Stimulated activated CD4-positive, alpha-beta T cell treated with anti-CD3 and anti-CD28 coated beads, Interleukin-1b, Interleukin-23, amount 100 ng/mL, for 48 hours (primary cell): ENCODE data around the gene MSANTD1.

Experiments used
- DNase-seq: peaks from one replicate; pipeline ENCODE4 v3.0.0-alpha.2; 2020

MSANTD1 gene

DNA sequence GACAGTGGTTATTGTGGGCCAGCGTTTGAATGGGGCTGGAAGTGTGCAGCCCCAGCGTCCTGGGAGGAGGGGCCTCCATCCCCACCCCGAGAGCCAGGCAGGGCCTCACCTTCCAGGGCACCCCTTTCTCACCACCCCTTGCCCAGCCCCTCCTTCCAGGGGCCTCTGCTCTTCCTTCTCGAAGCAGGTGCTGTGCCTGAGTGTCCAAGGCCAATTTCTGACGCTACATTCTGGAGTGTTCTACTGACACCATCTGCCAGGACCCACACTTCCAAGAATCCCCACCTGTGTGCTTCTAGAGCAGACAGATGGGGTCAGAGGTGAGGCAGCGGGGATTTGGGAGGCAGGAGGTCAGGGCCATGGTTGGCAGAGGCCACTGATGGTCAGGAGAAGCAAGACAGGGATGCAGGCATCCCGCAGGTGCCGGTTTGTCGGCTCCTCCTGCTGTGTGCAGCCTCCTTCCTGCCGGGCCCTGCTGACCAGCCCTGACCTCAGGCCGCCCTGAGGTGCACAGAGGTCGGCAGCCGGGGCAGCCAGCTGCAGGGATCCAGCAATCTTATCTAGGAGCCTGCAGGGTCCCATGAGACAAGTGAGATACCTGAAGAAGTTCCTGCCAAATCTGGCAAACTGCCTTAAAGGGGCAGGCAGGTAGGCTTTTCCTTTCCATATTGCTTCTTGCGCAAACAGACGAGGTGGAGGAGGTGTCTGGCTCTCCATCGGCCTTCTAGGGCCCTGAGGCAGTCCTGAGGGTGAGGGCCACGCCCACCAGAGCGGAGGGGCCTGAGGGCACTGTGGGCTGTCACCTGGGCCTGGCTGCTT, 18.8 kb downstream of the MSANTD1 start:
- no peak for DNase-seq

DNA sequence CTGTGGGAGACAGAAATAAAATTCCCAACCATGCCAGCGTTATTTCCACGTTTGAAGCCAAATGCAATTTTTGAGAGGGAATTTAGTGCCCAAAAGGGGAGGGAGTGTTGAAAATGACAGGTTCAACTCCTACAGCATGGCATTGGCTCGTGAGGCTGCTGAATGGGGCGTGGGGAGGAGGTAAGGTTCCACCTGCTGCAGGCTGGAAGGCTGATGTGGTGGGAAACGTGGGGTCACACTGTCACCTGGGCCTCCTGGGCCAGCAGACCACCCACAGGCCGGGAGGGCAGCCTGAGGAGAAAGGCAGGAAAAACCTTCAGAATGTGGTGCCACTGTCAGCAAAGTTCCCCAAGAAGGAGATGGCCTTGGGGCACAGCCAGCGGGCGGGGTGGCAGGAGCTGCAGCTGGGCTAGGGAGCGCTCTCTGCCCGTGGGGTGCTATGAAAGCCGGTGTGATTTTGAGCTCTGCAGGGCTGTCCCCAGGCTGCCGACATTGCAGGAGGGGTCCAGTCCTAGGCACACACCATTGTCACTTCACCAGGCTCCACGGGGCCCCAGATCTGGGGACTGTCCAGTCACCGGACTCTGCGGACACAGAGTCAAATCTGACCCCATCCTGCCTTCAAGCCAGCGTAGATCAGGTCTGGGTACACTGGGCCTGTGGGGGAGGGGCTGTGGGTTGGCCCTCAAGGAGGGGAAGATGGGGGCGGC, 19.6 kb downstream of the MSANTD1 start:
- DNase-seq = no peak

DNA sequence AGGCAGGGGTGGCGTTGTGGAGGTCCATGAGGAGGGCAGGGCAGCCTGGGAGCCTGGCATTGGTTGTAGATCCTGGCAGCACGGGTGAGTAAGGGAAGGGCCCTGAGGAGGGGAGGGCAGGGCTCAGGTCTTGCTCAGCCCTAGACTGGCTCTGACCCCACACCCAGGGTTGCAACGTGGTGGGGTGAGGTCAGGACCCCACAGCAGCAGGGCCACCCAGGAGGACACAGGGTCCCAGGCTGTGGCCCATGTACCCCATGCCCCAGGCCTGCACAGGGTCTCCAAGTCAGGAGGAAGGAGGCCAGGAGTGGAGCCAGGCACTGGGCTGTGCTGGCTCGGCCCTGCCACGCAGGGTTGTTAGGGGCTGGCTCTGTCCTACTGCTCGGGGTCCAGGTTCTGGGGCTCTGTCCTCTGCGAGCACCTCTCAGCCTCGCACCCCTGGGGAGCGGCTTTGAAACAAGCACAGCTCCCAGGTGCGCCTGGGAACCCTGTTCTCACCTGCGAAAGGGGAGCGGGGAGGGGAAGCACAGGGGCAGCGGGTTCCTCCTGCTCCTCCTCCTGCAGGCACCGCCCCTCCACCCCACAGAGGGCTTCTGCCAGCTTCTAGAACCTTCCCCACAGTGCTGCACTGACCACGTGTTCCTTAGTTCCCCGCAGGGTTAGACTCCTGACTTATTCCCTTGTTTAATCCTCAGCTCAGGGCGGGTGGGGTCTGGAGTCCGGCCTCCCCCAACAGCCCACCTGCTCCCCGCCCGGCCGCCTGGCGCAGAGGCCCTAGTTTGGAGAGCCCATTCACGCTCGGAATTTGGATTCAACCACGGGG, 20.4 kb downstream of the MSANTD1 start:
- no peak for DNase-seq

DNA sequence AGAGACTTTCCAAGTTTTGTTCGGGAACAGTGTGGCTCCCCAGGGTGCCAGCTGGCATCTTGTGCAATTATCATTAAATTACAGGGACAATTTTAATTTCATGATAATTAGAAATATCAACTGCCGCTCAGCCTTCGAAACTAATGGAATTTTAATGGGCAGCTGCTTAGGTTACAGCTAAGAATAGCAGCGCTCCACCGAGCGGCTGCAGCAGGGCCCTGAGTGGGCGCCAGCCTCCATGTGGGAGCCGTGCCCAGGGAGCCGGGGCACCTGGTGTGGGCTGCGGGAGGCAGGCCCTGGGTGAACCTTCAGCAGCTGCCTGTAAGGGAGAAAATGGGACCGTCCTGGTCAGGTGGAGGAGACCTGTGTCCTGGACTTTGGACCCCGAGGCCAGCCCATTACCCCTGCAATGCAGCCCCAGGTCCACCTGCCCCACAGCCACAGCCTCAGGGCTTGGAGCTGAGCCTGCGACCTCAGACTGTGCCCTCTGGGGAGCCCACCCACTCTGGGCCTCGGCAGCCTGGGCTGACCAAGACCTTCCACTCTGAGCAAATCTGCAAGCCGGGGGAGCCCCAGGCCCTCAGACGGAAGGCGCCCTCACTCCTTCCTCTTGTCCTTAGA, 21.1 kb downstream of the MSANTD1 start:
- DNase-seq = no peak

DNA sequence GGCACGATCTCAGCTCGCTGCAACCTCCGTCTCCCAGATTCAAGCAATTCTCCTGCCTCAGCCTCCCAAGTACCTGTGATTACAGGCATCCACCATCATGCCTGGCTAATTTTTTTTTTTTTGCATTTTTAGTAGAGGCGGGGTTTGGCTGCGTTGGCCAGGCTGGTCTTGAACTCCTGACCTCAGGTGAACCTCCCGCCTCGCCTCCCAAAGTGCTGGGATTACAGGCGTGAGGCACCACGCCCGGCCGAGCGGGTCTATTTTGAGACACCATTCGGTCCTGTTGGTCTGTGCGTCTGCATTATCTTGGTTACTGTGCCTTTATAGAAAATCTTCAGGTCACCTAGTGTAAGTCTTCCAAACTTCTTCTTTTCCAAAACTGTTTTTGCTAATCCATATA, 22.2 kb downstream of the MSANTD1 start:
- no peak for DNase-seq

DNA sequence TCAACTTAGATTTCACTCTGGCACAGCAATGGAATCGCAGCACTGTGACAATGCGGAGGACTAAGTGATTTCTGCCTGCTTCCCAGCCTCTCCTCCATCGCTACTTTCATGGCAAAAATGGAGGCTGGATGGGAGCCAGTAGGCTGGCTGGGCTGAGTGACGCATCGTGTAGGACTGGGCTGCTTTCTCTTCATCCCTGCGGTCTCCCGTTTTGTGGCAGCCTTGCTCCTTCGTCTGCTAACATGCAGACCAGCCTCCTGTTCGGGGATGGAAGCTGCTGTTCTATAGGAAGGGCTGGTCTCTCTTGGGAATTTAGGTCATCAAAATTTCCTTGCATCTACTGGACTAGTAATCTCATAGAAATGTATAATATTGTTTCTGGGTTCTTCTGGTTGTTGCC, 28.0 kb downstream of the MSANTD1 start:
- DNase-seq = no peak

DNA sequence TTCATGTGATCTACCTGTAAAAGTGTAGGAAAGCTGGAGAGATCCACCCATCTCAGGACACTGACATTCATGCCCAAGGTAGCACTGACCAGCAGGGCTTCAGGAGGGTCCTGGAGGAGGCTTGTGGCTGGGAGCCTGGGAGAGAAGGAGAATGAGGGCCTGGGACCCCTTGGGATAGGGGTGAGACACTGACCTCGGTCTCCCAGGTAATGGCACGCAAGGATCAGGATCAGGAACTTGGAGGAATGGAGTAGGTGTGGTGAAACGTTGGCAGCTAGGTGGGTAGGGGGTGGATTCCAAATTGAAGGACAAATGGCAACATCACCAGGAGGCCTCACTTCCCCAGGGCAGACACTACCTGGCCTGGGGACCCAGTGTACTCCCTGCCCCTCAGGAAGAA, 31.5 kb downstream of the MSANTD1 start:
- DNase-seq = no peak

DNA sequence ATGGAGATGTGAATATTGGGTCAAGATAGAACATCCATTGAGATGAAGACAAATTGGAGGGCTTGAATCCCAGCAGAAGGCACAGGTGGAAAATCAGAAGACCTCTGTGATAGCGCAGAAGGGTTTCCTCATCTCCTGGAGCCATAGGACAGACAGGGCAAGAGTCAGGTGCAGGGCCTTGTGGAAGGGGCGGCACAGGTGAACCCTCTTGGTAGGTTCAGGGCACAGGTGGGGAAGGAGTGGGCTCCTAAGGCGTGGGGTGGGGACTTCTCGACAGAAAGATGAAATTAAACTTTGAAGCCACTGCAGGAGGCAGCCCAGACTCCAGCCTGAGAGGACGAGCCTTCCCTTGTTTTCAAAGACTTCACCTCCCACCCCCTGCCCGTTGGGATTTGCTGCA, 34.5 kb downstream of the MSANTD1 start:
- no peak for DNase-seq

DNA sequence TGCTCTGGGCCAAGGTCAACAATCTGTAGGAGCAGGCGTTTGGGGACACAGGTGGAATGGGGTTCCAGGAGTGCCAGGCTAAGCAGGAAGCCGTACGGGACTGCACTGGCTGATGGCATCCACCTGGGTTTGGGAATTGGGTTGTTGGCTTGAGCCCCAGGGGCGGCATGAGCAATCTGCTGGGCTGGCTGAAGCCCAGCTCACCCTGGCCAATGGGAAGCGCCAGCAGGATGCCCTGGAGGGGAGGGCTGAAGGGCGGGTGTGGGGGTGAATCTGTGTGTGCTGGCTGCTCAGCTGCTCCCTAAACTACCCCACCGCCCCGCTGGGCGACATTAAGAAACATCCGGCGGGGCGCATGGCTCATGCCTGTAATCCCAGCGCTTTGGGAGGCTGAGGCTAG, 35.0 kb downstream of the MSANTD1 start:
- no peak for DNase-seq

DNA sequence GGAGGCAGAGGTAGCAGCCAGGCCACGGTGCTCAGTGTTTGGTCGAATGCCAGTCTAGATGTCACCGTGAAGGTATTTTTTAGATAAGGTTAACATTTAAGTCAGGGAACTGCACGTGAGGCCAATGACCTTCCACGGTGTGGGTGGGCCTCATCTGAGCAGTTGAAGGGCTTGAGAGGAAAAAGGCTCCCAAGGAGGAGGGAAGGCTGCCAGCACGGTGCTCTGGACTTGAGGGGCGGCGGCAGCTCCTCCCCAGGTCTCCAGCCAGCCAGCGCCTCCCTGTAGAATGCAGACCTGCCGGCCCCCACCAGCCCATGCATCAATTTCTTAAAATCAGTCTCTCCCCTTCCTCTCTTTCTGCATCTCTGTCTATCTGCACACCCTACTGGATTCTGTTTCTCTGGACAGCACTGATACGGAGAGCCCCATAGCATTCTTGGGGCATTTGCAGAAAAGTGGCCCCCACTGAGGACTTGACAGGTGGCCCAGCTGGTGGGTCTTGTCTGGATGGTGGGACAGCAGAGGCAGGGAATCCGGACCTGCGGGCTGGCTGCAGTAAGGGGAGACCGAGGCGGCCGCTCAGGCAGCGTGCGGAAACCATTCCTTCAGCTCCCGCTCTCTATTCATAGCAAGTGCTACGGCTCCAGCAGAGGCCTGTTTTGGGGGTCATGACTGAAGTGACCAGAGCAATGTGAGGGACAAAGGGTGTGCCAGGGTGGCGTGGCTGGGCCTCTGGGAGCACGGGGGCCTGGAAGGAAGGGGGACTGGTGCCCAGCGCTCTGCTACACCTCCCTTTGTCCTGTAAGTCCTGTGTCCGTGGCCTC, 36.0 kb downstream of the MSANTD1 start:
- no peak for DNase-seq

DNA sequence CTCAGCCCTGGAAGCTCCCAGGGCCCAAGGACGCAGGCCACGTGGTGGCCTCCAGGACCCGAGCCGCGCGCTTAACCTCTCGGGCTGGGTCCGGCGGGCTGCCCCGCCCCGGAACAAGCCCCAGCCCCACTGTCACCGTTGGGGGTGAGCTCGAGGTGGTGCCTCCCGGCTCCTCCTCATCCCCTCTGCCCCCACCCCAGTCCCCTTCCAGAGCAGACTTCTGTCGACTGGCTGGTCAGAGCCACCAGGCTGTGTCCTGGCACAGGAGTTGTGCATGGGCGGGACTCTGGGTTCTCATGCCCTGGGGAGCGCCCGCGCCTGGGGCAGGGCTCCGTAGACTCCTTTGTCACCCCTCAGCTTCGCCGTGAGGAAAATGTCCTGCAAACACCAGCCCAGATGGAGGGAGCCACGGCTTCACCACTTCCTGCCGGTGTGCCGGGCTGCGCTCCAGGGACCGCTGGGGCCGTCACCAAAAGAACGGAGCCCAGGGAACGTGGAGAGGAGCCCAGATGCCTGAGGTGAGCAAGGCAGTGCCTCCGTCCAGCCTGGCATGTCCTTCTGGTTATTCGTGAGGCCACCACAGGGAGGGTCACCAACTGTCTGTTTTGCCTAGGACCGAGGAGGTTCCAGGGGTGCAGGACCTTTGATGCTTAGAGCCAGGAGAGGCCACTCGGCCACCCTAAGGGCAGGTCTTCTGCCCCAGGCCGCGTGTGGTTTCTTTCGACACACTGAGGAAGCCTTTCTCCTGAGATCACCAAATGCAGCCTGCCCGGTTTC, 36.8 kb downstream of the MSANTD1 start:
- DNase-seq = no peak

DNA sequence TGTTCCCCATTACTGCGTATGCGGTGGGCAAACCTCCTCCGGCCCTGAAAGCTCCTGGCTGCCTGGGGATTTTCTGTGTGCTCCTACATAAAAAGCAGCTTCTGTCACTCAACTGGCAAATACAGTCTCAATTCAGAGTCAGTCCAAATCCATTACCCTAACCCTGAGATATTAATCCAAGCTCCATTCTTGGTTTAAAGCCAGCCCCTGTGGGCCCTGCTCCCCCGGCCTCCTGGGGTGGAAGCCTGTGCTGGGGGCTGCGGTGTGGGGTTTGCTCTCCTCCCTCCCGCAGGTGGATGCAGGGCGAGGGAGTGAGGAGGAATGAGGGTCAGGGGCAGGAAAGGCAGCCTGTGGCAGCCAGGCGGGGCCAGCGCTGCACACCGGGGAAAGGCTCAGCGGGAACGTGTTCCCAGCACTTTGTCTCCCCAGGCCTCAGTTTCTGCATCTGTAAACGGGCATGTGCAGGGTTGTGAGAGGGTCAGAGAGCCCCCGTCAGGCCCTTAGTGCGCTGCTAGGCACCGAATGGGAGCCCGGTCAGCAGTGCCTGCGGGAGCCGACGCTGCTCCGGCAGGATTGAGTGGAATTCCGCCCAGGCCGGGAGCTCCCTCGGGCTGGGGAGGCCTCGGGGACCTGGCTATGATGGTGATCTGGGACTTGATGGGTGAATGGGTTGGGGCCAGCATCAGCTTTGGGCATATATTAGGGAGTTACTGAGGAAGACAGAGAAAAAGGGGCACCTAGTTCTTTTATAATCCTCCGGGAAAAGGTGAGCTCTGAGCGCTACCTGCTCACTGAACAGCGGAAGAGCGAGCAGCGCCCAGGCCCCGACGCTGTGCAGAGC, 37.6 kb downstream of the MSANTD1 start:
- DNase-seq = no peak

DNA sequence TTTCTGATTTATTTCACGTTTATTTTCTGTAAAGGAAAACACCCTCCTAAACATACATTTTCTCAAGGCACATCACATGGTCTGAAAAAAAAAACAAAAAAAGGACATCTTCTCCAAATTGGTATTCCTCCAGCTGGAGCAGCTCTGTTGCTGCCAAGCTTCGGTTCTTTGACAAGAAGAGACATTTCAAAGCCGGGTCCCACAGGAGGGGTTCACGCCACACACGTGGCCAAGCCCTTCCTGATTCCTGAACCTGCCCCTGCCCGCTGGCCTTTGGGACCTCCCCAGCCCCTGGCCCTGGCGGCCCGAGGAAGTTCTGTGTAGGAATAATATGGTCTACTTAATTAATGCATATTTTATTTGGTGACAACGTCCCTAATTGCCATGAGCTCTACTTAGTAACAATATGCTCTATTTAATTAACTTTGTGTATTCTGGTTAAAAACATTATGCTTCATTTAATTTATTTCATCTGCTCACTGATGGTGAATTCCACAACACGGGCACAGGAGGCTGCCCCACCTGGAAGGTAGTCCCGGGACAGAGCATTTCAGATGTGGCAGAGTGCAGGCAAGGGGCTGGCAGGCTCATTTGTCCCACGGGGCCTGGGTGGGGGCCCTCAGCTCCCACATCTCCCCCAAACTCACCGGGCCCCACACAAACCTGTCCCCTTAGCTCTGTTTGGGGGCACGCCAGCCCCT, 38.5 kb downstream of the MSANTD1 start:
- DNase-seq = no peak

DNA sequence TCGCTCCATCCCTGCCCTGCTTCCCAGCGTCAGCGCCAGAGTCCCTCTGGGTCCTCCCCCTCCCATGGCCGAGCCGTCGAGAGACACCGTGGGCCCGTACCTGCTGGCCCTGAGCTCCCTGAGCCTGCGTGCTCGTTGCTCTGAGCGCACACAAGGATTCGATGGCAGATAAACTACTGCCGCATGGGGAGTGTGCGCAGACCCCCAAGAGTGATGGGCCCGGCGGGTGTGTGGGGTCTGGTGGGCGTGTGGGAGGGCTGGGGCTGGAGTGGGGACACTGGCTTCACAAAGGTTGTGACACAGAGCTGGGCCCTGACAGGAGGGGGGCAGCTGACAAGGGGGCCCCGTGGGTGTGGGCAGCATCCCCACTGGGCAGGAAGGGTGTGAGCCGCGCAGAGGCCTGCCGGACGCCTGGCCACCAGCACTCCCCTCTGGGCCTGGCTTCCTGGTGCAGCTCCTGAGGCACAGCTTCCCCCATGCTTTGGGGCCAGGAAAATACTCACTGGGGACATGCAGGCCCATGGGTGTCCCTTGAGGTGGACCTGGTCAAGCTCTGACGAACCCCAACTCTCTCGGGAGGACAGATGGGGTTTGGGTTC, 39.1 kb downstream of the MSANTD1 start:
- DNase-seq = no peak

DNA sequence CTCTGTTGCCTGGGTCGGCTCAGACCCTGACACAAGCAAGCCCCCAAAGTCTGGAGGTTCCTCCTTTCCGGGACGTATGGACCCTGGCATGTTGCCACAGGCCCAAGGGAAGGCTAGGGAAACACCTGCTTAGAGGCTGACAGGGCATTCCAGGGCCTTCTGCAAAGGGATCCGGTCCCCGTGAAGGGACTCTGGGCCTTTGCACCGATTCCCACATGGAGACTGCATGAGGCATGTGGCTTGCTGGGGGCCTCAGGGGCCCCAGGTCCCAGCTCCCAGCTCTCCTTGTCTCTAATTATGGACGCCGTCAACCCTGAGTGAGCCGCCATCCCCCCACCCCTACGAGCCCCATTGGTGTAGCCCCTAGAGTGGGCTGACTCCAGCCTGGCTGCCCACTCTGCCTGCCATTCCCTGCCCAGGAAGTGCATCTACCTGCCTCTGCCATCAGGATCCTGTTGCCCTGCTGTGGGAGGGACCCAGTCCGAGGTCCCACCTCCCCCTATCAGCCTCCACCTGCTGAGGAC, 39.7 kb downstream of the MSANTD1 start:
- DNase-seq = no peak

DNA sequence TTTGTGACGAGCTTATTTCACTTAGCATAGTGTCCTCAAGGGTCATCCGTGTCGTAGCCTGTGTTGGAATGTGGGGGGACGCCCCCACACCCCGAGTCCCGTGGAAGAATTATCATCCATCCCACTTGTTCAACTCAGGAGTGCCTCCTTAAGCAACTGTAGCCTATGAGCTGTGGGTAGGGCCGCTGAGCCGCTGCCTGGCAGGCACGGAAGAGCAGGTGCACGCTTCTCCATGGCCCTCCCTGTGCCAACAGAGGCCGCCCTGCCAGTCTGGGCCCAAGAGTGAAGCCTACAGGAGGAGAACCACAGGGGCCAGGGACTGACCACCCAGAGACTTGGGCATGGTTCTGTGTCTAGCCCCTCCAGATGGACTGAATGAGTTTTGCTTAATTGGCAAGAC, 41.5 kb downstream of the MSANTD1 start:
- DNase-seq = no peak

DNA sequence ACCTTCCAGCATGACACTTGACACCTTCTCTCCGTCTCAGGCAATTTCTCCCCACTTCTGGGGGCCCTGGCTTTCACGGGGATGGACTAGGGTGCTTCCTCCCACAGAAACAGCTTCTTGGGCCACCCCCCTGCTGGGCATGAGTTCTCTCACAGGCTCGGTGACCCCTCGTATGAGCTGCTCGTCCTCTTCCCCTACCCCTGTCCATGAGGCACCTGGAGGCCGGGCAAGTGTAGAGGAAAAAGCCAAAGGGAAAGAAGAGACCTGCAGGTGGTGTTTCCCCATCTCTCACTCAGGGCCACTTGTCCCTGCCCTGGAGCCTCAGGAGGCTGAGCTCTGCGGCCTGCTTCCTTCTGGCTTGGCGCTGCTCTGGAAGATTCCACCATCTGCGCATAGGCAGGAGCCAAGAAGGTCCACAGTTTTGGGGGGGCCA, 41.9 kb downstream of the MSANTD1 start:
- no peak for DNase-seq

DNA sequence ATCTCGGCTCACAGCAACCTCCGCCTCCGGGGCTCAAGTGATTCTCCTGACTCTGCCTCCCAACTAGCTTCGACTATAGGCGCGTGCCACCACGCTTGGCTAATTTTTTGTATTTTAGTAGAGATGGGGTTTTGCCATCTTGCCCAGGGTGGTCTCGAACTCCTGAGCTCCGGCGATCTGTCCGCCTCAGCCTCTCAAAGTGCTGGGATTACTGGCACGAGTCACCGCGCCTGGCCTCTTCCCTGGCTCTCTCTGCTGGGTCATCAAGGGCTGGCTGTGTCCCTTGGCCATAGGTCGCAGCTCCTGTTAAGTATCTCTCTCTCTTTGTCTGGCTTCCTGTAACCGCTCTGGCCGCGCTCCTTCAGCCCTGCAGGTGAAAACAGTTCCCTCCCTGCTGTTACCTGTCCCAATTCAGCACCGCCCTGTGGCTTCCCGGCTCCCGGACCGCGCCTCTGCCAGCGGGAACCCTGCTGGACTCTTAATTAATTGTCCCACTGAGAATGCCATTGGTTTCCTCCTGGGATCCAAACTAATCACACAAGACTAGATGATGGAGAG, 42.5 kb downstream of the MSANTD1 start:
- no peak for DNase-seq
